GM04504 (cell line): ENCODE results near the gene KLHL29.
A peak's percentile ranks its signal among the peaks of the same experiment; 100 is the strongest.
"Not testable (repeated sequence)": the region's sequence is repeated elsewhere in the genome, so short reads cannot be mapped to it uniquely, and the experiment has no call there.

Experiments used
- DNase-seq: peaks from one replicate; pipeline ENCODE4 v3.0.0-alpha.2; 2012; ENCODE audit warnings: low read depth

KLHL29 gene

DNA sequence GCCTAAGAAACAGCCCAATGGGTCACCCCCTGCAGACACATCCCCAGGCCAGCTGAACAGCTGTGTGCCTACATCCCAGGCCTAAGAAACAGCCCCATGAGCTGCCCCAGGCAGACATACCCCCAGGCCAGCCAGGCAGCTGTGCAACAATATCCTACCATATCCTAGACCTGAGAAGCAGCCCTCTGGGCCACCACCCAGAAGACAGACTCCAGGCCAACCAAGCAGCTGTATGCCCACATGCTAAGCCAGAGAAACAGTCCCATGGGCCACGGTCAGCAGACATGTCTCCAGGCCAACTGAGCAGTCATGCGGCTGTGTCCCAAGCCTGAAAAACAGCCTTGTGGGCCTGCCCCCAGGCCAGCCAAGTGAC, 336.5 kb downstream of the KLHL29 start:
- DNase-seq = no peak

DNA sequence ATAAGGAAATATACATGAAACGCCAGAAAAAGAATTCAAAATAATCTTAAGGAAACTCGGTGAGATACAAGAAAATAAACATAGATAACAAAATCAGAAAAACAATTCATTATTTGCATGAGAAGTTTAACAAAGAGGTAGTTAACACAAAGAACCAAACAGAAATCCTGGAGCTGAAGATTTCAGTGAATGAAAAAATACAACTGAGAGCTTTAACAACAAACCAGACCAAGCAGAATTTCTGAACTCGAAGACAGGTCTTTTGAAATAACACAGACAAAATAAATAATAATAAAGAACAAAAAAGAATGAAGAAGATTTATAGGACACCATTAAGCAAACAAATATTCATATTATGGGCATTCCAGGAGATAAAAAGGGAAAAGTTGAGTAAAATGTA, 337.3 kb downstream of the KLHL29 start:
- DNase-seq = no peak

DNA sequence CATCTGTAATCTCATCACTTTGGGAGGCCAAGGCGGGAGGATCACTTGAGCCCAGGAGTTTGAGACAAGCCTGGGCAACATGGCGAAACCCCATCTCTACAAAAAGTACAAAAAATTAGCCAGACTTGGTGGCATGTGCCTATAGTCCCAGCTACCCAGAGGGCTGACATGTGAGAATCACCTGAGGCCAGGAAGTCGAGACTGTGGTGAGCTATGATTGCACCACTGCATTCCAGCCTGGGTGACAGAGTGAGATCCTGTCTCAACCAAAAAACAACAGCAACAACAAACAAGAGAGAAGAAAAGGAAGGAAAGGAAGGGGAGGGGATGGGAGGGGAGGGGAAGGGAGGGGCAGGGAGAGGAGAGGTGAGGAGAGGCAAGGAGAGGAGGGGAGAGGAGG, 338.1 kb downstream of the KLHL29 start:
- DNase-seq = not testable (repeated sequence)

DNA sequence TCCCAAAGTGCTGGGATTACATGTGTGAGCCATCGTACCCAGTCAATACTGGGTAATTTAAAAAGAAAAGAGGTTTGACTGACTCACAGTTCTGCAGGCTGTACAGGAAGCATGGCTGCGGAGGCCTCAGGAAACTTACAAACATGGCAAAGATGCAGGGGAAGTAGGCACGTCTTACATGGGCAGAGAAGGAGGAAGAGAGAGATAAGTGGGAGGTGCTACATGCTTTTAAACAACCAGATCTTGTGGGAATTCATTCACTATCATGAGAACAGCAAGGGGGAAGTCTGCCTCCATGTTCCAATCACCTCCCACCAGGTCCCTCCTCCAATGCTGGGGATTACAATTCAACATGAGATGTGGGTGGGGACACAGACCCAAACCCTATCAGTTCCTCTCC, 349.4 kb downstream of the KLHL29 start:
- no peak for DNase-seq

DNA sequence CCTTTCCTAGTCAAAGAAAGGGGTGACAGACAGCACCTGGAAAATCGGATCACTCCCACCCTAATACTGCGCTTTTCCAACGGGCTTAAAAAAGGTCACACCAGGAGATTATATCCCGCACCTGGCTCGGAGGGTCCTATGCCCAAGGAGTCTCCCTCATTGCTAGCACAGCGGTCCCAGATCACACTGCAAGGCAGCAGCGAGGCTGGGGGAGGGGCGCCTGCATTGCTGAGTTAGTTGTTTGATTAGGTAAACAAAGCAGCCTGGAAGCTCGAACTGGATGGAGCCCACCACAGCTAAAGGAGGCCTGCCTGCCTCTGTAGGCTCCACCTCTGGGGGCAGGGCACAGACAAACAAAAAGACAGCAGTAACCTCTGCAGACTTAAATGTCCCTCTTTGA, 351.8 kb downstream of the KLHL29 start:
- DNase-seq = not testable (repeated sequence)

DNA sequence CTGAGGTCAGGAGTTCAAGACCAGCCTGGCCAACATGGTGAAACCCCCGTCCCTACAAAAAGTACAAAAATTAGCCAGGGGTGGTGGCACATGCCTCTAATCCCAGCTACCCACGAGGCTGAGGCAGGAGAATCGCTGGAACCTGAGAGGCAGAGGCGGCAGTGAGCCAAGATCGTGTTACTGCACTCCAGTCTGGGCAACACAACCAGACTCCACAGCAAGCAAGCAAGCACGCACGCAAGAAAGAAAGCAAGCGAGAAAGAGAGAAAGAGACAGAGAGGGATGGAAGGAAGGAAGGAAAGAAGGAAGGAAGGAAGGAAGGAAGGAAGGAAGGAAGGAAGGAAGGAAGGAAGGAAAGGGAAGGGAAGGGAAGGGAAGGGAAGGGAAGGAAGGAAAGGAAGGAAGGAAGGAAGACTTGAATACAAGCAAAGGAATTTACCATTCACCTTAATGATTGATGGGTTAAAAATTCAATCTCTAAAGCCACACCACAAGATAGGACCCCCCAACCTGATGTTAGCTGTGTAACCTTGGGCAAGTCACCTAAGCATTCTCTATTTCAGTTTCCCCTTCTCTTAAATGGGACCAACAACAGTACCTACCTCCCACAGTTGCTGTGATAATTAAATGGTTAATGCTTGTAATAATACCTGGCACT, 360.2 kb downstream of the KLHL29 start:
- DNase-seq = no peak

DNA sequence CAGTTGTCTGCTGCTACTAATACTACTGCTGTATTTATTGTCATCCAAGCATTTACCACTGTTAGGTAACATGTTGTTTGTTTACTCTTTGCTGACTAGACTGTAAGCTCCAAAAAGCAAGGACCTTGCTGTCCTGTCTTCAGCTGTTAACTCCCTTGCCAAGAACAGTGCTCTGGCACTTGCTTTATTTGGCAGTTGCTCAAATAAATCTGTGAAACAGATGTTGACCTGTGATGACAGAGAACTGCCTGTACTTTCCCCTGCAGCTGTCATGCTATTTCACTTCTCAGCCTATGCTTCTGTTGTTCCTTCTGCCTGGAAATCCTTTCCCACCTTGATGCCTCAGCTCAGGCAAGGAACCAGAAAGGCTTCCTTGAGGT, 360.7 kb downstream of the KLHL29 start:
- DNase-seq = peak; percentile 60

DNA sequence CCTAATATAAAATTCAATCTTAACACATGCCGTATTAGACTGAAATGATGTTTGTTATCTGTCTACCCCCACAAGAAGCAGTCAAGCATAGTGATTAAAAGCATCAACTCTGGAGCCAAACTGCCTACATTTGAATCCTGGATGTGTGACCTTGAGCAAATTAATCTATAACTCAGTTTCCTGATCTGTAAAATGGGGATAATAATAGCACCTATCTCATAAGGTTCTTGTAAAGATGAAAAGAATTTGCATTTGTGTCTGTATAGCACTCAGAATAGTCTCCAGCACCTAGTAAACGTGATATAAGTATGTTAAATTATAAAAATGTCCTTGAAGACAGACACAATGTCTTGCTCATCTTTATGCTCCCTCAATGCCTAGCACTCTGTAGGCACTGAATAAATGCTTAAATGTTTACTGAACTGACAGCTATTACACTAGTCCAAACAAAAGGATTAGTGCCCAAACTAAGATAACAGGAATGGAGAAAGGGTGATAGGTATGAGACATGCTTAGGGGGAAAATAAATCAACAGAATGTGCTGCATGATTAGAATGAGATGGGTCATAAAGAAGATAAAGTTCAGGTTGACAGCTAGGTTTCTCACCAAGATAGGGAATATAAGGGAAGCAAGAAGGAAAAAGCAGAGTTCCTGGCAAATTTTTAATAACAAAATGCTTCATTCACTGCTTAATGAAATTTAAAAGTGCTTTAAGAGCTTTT, 361.3 kb downstream of the KLHL29 start:
- no peak for DNase-seq

DNA sequence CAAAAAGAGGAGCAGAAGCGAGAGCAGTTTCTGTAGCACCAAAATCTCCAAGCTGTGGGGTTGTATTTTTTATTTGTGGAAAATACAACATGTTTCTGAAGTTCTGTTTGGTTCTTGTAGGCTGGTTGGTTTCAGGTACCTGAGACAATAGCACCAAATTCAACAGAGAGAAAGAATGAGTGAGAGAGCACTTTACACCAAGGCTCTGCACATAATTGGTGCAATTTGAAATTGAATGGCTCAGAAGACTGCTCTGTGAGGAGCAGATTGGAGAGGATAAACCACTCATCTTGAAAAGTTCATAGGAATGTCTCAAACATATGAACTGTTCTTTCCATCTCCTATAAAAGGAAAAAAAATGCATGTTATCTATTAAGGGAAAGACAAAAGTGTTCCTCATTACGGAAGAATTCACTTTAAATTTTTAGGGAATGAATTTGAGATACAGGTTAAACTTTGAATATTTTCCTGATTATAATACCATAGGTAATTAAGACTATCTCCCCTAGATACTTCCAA, 366.8 kb downstream of the KLHL29 start:
- DNase-seq = no peak

DNA sequence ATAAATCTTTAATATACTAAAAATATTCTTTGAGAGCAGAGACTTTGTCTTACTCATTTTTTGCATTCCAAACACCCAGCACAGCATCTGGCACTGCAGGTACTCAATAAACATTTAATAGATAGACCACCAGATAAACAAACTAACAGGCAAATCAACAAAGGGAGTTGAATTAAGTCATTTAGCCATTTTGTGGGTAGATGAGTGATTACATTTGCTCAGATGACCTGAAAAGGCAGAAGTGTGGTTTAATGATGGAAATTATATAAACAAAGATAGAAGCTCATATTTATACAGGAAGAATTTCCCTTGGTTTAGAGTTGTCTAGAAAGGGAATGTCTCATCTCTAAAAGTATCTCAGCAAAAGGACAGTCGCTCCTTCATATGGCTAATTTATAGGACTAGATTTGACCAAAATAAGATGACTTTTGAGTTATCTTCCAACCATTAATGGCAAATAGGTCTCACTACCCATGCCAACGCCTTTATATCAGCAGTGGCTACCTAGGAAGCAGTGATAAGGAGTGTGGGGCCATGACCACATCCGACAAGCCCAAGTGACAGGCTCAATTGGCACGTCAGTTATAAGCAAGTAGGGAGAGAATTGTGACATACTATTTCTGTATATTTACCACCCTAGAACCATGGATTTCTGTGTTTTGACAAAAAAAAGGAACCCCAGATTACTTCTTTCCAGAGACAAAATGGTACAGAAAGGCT, 368.5 kb downstream of the KLHL29 start:
- no peak for DNase-seq

DNA sequence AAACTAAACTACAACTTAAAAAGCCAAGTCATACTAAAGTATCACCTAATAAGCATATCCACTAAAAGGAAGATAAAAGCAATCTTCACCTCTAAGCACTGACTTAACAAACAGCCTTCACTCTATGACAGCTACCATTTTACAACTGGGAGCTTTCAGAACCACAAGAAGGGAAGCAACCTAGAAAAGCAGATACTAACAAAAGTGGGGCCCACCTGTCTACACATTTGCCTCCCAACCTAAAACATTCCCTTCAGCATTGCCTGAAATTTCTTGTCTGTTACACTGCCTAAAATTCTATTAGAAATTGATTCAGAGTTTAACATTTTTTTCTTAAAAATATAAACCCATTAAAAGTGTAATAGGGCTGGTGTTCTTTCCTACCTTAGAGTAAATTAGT, 370.0 kb downstream of the KLHL29 start:
- DNase-seq = no peak

DNA sequence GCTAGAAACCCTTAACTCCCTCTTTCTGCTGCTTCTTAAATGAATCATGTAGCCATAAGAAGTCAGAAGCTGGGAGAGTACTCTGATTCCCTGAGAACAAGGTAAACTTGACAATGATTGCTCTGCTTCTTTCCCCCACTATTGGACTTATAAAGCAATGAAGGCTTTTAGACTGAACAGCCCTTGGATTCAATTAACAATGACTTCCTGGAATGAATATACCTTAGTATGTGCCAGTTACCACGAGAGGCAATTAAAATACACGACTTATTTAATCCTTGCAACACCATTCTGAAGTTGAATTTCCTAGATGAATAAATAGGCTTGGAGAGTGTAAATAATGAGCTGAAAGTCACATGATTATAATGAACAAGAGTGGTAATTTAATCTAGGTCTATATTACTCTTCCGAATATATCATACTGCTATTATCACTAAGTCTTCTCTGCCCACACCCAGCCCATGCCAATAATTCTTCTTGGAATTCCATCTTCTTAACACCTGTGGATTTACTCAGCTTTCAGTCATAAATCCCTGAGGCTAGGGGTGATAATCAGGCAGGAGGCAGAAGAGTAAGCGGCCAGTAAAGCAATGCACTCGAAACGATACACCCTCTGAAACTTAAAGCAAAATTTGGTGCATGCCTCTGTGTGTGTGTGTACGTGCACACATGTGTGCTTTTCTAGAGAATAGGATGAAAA, 371.8 kb downstream of the KLHL29 start:
- no peak for DNase-seq

DNA sequence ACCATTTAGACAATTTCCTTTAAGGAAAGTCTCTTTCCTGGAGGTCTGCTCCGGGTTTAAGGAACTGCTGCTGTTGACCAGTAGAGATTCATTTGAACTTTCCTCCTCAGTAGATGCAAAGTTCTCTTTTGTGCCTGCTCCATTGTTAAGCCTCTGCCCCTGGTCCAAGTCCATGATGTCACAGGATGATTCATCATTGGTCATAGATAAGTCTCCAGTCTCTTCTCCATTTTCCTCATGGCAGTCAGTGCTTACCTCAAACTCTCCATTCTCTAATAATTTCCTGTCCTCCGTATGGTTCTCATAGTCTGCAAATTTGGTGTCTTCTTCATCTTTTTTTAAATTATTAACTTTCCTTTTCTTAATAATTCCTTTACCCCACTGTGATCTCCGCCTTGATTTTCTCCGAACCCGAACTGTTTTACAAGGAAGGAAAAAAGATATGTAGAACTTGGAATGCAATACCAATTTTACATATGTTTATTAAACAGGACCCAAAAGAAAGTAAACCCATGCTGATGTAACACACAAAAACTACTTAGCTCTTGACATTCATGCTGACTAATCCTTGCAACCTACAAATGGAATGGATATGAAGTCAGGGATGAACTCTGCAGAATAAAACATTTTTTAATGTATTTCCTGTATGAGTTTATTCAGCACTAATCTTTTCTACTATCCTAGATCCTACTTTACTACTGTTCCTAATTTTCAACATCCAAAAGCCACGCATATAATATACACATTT, 372.9 kb downstream of the KLHL29 start:
- peak; percentile 29 for DNase-seq
